Osteoblast (primary cell): ENCODE results near the gene COL4A1. TPM values are rescaled to one million over a fixed set of nuclear protein-coding genes. Genes with fewer than 3 reads are reported as not detected.

ENCODE experiments used
- DNase-seq: peaks from one replicate; pipeline ENCODE4 v3.0.0; 2011; ENCODE audit warnings: low spot score, mixed read lengths; ENCODE audit not compliant: insufficient read length; ENCODE audit errors: missing footprints
- H2AFZ ChIP-seq: 2 replicates; pipeline ENCODE4 v1.6.0; 2011; ENCODE audit warnings: mild to moderate bottlenecking, low read length
- H3K27ac ChIP-seq: 2 replicates; pipeline ENCODE4 v1.5.1; 2011; ENCODE audit warnings: mild to moderate bottlenecking, low read depth, low read length, moderate library complexity
- H3K27me3 ChIP-seq: 2 replicates; pipeline ENCODE4 v1.6.0; 2012; ENCODE audit warnings: mild to moderate bottlenecking, control low read depth, inconsistent platforms, low read length, moderate library complexity; ENCODE audit not compliant: insufficient read depth
- H3K36me3 ChIP-seq: 2 replicates; pipeline ENCODE4 v1.5.1; 2011; ENCODE audit warnings: mild to moderate bottlenecking, low read length, control low read depth, moderate library complexity; ENCODE audit not compliant: insufficient read depth
- H3K4me1 ChIP-seq: 2 replicates; pipeline ENCODE4 v1.5.1; 2011; ENCODE audit warnings: mild to moderate bottlenecking, low read length, control low read depth, moderate library complexity; ENCODE audit not compliant: insufficient read depth
- H3K4me2 ChIP-seq: 2 replicates; pipeline ENCODE4 v1.6.0; 2011; ENCODE audit warnings: mild to moderate bottlenecking, low read length; ENCODE audit not compliant: insufficient read depth
- H3K4me3 ChIP-seq: fragments of 200-600 bp; sonication (generic); 3 replicates; pipeline ENCODE4 v1.5.1; 2012; ENCODE audit warnings: mild to moderate bottlenecking, low read length, inconsistent platforms; ENCODE audit not compliant: insufficient read depth
- H3K79me2 ChIP-seq: 2 replicates; pipeline ENCODE4 v1.6.0; 2012; ENCODE audit warnings: mild to moderate bottlenecking, low read length, control low read depth, inconsistent platforms; ENCODE audit not compliant: insufficient read depth
- H3K9me3 ChIP-seq: 2 replicates; pipeline ENCODE4 v1.5.1; 2011; ENCODE audit warnings: low read depth, low read length, control low read depth
- H4K20me1 ChIP-seq: 2 replicates; pipeline ENCODE4 v1.6.0; 2012; ENCODE audit warnings: mild to moderate bottlenecking, low read length, control low read depth; ENCODE audit not compliant: insufficient read depth
- CTCF ChIP-seq: IDR thresholded peaks from 2 replicates; pipeline ENCODE4 v1.5.1; 2011; ENCODE audit warnings: mild to moderate bottlenecking, low read depth, low read length, moderate library complexity; ENCODE audit errors: extremely low read depth
- total RNA-seq: library from RNA; depleted of rRNA; stranded (reverse); fragments of >200 nt; gene quantifications from 2 replicates; pipeline ENCODE4 v1.2.3, GENCODE V29; 2012

Gene COL4A1
- total RNA-seq, 1 donor: 412 TPM

GRCh38 chr13:110268576-110269185 lies 38.3 kb downstream of the COL4A1 start:
- no peak overlapping the region for H3K4me2 ChIP-seq
- H3K27me3 ChIP-seq: no peaks in the 10 kb centered on the region
- no peak for TF ChIP-seq CTCF
- peaks cover 82% of the 10 kb centered on the region for H3K79me2 ChIP-seq
- no peak overlapping the region for H3K27ac ChIP-seq
- no peaks in the 10 kb centered on the region for H3K4me1 ChIP-seq
- no peaks in the 10 kb centered on the region for H3K9me3 ChIP-seq
- peaks cover 58% of the 10 kb centered on the region for H3K36me3 ChIP-seq
- no peak overlapping the region for H2AFZ ChIP-seq
- peaks cover 44% of the 10 kb centered on the region for H4K20me1 ChIP-seq
- DNase-seq: no peak
- H3K4me3 ChIP-seq: no peak overlapping the region

GRCh38 chr13:110268061-110268460 lies 38.9 kb downstream of the COL4A1 start:
- no peaks in the 10 kb centered on the region for H3K4me1 ChIP-seq
- H3K4me2 ChIP-seq: no peak overlapping the region
- peaks cover 55% of the 10 kb centered on the region for H3K36me3 ChIP-seq
- H3K9me3 ChIP-seq: no peaks in the 10 kb centered on the region
- H3K79me2 ChIP-seq: peaks cover 77% of the 10 kb centered on the region
- H3K27ac ChIP-seq: no peak overlapping the region
- H4K20me1 ChIP-seq: peaks cover 44% of the 10 kb centered on the region
- no peak for TF ChIP-seq CTCF
- DNase-seq: no peak
- no peak overlapping the region for H2AFZ ChIP-seq
- H3K4me3 ChIP-seq: no peak overlapping the region
- H3K27me3 ChIP-seq: no peaks in the 10 kb centered on the region

- DNase-seq: no peak
Measured at GRCh38 chr13:110266983-110267382, 40.0 kb downstream of the COL4A1 start.

GRCh38 chr13:110266431-110266809 lies 40.5 kb downstream of the COL4A1 start:
- peaks cover 48% of the 10 kb centered on the region for H4K20me1 ChIP-seq
- peaks cover 80% of the 10 kb centered on the region for H3K79me2 ChIP-seq

More at GRCh38 chr13:110266983-110267382, 40.0 kb downstream of the COL4A1 start:
- peaks cover 77% of the 10 kb centered on the region for H3K79me2 ChIP-seq
- no peak overlapping the region for H3K27ac ChIP-seq
- H3K4me1 ChIP-seq: no peaks in the 10 kb centered on the region
- no peaks in the 10 kb centered on the region for H3K9me3 ChIP-seq
- peaks cover 44% of the 10 kb centered on the region for H3K36me3 ChIP-seq
- TF ChIP-seq CTCF: no peak
- no peak overlapping the region for H2AFZ ChIP-seq
- no peaks in the 10 kb centered on the region for H3K27me3 ChIP-seq
- H3K4me3 ChIP-seq: no peak overlapping the region
- H3K4me2 ChIP-seq: no peak overlapping the region
- H4K20me1 ChIP-seq: peaks cover 47% of the 10 kb centered on the region

More at GRCh38 chr13:110266431-110266809, 40.5 kb downstream of the COL4A1 start:
- TF ChIP-seq CTCF: no peak
- Histone ChIP-seq H3K4me3 (no peak overlapping the region), H3K4me2 (no peak overlapping the region), H3K4me1 (no peaks in the 10 kb centered on the region), H3K36me3 (peaks cover 43% of the 10 kb centered on the region), H3K27me3 (no peaks in the 10 kb centered on the region), H2AFZ (no peak overlapping the region), H3K9me3 (no peaks in the 10 kb centered on the region), H3K27ac (no peak overlapping the region)
- no peak for DNase-seq
